ENCODE measurements around the gene MFSD1. TPM values are rescaled to one million over a fixed set of nuclear protein-coding genes. Genes with fewer than 3 reads are reported as not detected.

Gene MFSD1
- total RNA-seq, 1 donor from 2014 or later: 26.6 TPM

GRCh38 chr3:158842976-158843375, 41.1 kb downstream of the MFSD1 start:
- Mint-ChIP-seq H3K9me3 (ENCODE audit: unreplicated experiment) (no peaks in the 10 kb centered on the region), H3K4me1 (ENCODE audit: low read depth, unreplicated experiment) (peaks cover 7% of the 10 kb centered on the region), H3K36me3 (ENCODE audit: unreplicated experiment) (no peaks in the 10 kb centered on the region), H3K27ac (ENCODE audit: unreplicated experiment) (no peak overlapping the region), H3K4me3 (ENCODE audit: unreplicated experiment) (no peak overlapping the region), H3K27me3 (ENCODE audit: unreplicated experiment) (peaks cover 3% of the 10 kb centered on the region)
- DNase-seq: no peak
- TF ChIP-seq CTCF (IDR thresholded peaks at IDR 0.05; ENCODE audit: partially characterized antibody, unreplicated experiment): no peak

DNA sequence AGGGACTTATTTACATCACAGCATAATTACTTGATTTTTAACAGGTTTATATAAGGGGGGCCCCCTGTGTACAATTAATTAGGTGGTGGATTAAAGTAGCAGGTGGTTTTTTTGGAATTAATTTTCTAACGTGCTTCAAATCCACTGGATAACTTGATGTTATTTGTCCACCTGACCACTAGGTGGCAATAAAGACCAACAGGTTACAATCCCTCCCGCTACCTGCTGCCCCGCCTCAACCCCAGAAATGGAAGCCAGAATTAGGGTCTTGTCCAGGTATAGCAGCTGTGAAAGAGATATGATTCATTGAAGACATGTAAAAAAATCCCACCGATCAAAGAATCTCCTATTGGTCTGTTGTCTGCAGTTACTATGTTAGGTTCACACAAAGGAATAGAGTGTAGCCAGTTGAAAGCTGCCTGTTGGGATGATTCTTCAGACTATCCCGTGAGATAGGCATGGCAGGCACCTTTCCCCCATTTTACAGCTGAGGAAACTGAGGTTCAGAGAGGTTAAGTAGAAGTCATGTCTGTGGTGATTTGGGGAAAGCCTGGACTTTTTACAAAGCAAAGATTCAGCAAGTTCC, 44.0 kb downstream of the MFSD1 start:
- TF ChIP-seq CTCF (IDR thresholded peaks at IDR 0.05; ENCODE audit: partially characterized antibody, unreplicated experiment): peak; percentile 93
- Mint-ChIP-seq H3K4me1 (ENCODE audit: low read depth, unreplicated experiment) (peaks cover 7% of the 10 kb centered on the region), H3K4me3 (ENCODE audit: unreplicated experiment) (no peak overlapping the region), H3K27ac (ENCODE audit: unreplicated experiment) (no peak overlapping the region), H3K36me3 (ENCODE audit: unreplicated experiment) (no peaks in the 10 kb centered on the region), H3K27me3 (ENCODE audit: unreplicated experiment) (peaks cover 5% of the 10 kb centered on the region), H3K9me3 (ENCODE audit: unreplicated experiment) (no peaks in the 10 kb centered on the region)
- no peak for DNase-seq

DNA sequence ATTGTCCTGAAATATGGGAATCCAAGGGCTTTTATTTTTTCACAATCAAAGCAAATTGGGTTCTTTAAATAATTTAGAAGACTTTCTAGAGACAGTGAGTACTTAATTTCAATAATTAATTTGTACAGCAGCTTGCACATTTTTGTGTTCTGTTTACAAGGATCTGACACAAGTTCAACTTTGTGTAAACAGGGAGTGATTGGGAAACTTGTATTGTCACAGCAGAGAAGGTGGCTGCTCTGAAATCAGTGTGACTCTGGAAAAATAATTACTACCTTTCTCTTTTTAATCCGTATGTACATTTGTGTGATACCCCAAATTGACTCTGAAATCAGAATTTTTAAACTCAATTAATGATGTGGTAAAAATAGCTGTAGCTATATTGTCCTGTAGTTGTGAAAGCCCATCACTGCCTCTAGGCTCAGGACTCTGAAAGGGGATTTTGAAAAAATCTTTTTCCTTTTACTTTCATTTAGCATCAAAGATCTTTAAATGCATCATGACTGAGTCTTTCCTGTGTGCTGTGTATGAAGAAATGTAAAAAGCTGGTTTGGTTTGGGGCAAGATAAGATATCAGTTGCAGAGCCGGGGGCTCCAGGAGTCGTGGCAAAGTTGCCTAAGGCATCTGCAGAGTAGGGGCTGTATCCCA, 45.1 kb downstream of the MFSD1 start:
- no peaks in the 10 kb centered on the region for H3K9me3 Mint-ChIP-seq (ENCODE audit: unreplicated experiment)
- H3K4me3 Mint-ChIP-seq (ENCODE audit: unreplicated experiment): no peak overlapping the region
- H3K27me3 Mint-ChIP-seq (ENCODE audit: unreplicated experiment): peaks cover 5% of the 10 kb centered on the region
- no peak for DNase-seq
- peaks cover 7% of the 10 kb centered on the region for H3K4me1 Mint-ChIP-seq (ENCODE audit: low read depth, unreplicated experiment)
- no peak for TF ChIP-seq CTCF (IDR thresholded peaks at IDR 0.05; ENCODE audit: partially characterized antibody, unreplicated experiment)
- no peaks in the 10 kb centered on the region for H3K36me3 Mint-ChIP-seq (ENCODE audit: unreplicated experiment)
- H3K27ac Mint-ChIP-seq (ENCODE audit: unreplicated experiment): no peak overlapping the region

- no peaks in the 10 kb centered on the region for H3K36me3 Mint-ChIP-seq (ENCODE audit: unreplicated experiment)
- no peak overlapping the region for H3K27ac Mint-ChIP-seq (ENCODE audit: unreplicated experiment)
- H3K9me3 Mint-ChIP-seq (ENCODE audit: unreplicated experiment): no peaks in the 10 kb centered on the region
- DNase-seq: no peak
- no peak for TF ChIP-seq CTCF (IDR thresholded peaks at IDR 0.05; ENCODE audit: partially characterized antibody, unreplicated experiment)
- H3K4me3 Mint-ChIP-seq (ENCODE audit: unreplicated experiment): no peak overlapping the region
- H3K4me1 Mint-ChIP-seq (ENCODE audit: low read depth, unreplicated experiment): peaks cover 7% of the 10 kb centered on the region
- peaks cover 5% of the 10 kb centered on the region for H3K27me3 Mint-ChIP-seq (ENCODE audit: unreplicated experiment)
Observed at GRCh38 chr3:158847452-158847821, 45.6 kb downstream of the MFSD1 start.

DNA sequence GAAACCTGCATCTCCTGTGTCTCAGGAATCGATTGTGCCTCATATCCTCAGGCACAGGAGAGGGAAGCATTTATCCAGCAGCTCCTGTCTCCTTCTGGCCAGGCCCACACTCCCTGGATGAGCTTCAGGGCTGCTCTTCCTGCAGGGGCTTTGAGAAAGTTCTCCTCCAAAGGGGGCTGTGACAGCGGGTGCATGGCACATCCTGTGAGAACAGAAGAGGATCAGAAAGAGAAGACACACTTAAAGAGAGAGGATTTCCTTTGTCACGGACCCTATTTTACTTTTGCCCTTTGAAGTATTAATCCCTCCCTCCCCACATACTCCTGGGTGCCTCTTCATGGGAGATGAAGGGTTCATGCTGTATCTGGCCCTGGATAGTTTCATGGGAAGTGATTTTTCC, 46.0 kb downstream of the MFSD1 start:
- no peaks in the 10 kb centered on the region for H3K9me3 Mint-ChIP-seq (ENCODE audit: unreplicated experiment)
- no peak overlapping the region for H3K27ac Mint-ChIP-seq (ENCODE audit: unreplicated experiment)
- no peak for DNase-seq
- TF ChIP-seq CTCF (IDR thresholded peaks at IDR 0.05; ENCODE audit: partially characterized antibody, unreplicated experiment): no peak
- H3K36me3 Mint-ChIP-seq (ENCODE audit: unreplicated experiment): no peaks in the 10 kb centered on the region
- peaks cover 5% of the 10 kb centered on the region for H3K4me1 Mint-ChIP-seq (ENCODE audit: low read depth, unreplicated experiment)
- peaks cover 5% of the 10 kb centered on the region for H3K27me3 Mint-ChIP-seq (ENCODE audit: unreplicated experiment)
- H3K4me3 Mint-ChIP-seq (ENCODE audit: unreplicated experiment): no peak overlapping the region
